K562 (cell line): ENCODE data around the gene C6orf47. TPM values are rescaled to one million over a fixed set of nuclear protein-coding genes. Genes with fewer than 3 reads are reported as not detected.

Source experiments
- CCNT2 ChIP-seq: IDR thresholded peaks from 2 replicates; pipeline ENCODE4 v1.6.1; 2011; ENCODE audit warnings: borderline replicate concordance, low read depth, mild to moderate bottlenecking, moderate library complexity, mixed read lengths, low read length; ENCODE audit not compliant: insufficient read length; ENCODE audit errors: extremely low read depth
- RBFOX2 ChIP-seq: fragments of 200-400 bp; formaldehyde crosslinking; IDR thresholded peaks from 2 replicates; pipeline ENCODE4 v1.6.1; 2017; ENCODE audit warnings: low read depth, mild to moderate bottlenecking, low read length, moderate library complexity
- VEZF1 ChIP-seq: fragments of 200-800 bp; sonication (Bioruptor generic); IDR thresholded peaks from 2 replicates; pipeline ENCODE4 v1.6.1; 2017; ENCODE audit warnings: missing genetic modification characterization, missing compliant biosample characterization
- WHSC1 ChIP-seq: IDR thresholded peaks from one replicate; pipeline ENCODE4 v1.6.1; 2012; ENCODE audit warnings: low read length, control low read depth, inconsistent platforms
- ZKSCAN1 ChIP-seq: fragments of 150-350 bp; IDR thresholded peaks from 2 replicates; pipeline ENCODE4 v1.6.1; 2016; ENCODE audit warnings: low read depth, low read length
- polyA plus RNA-seq, 8 experiments: library from polyadenylated mRNA; depleted of rRNA in 4 of 8; stranded (reverse) in 5 of 8; unstranded in 3 of 8; fragments of >200 nt; fragmentation: Nextera tagmentation in 2 of 8; fragmentation: Illumina TruSeq in 1 of 8; extraction: Ambion mirVana in 2 of 8; extraction: Trizol in 1 of 8; gene quantifications; 2 replicates each; pipeline versions ENCODE4 v1.2.1 to v1.2.3, GENCODE V29; 2011 to 2014; ENCODE audit warnings: inconsistent platforms in 1 of 8, missing spikeins in 1 of 8
- total RNA-seq, 7 experiments: library from RNA; depleted of rRNA in 6 of 7; stranded (reverse); fragments of >200 nt in 6 of 7; fragmentation: Illumina TruSeq in 2 of 7; extraction: Trizol in 2 of 7; gene quantifications; 2 replicates each; pipeline versions ENCODE4 v1.2.1 to v1.2.3, GENCODE V29; 2011 to 2021; ENCODE audit warnings: low replicate concordance in 1 of 7
- TF ChIP-seq, protein P1 (sequence below), 3 experiments: fragments of 200-800 bp in 1 of 3; sonication (Bioruptor generic) in 1 of 3; sonication (generic) in 1 of 3; formaldehyde crosslinking in 1 of 3; IDR thresholded peaks; 2 replicates each; pipeline versions ENCODE4 v1.6.1 to v1.8.0; 2016 to 2022; ENCODE audit warnings: mild to moderate bottlenecking in 2 of 3, missing compliant biosample characterization in 2 of 3, missing genetic modification characterization in 2 of 3, missing genetic modification reagents in 1 of 3

C6orf47 gene
- total and polyA plus RNA-seq, 9 of the 15 experiments (the other 6 are each of a cell fraction or from before 2014, with no cell fraction given): 0.14 to 43.8 (median 27.0) TPM

GRCh38 chr6:31691564-31692108, 31.1 kb upstream of the C6orf47 start (continued):
- peak; percentile 30; the same call in 1 of the 2 replicates for TF ChIP-seq VEZF1 (CRISPR knock-in tag)
- TF ChIP-seq, protein P1, sequence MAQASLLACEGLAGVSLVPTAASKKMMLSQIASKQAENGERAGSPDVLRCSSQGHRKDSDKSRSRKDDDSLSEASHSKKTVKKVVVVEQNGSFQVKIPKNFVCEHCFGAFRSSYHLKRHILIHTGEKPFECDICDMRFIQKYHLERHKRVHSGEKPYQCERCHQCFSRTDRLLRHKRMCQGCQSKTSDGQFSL (CRISPR knock-in tag; IDR thresholded peaks at IDR 0.05): no peak
- TF ChIP-seq, protein P1 (tag; IDR thresholded peaks at IDR 0.05): 0 out of 4 replicates have a peak, but pooled peaks of 1 of the 2 experiments have one; percentile 9
- TF ChIP-seq ZKSCAN1: no peak
- peak; percentile 28 for TF ChIP-seq RBFOX2
- TF ChIP-seq WHSC1: peak; percentile 74
- no peak for TF ChIP-seq CCNT2
- TF ChIP-seq, all 486 proteins: peak for 9
